Endothelial cell (in vitro differentiated cells): ENCODE measurements around the gene IL4. TPM values are rescaled to one million over a fixed set of nuclear protein-coding genes. Genes with fewer than 3 reads are reported as not detected.

Experiments
- DNase-seq: peaks from one replicate; pipeline ENCODE4 v3.0.0; 2021; ENCODE audit warnings: low spot score
- H3K27ac Mint-ChIP-seq: one replicate; pipeline ENCODE4 v1.8.0; 2021; ENCODE audit warnings: mixed read lengths, inconsistent platforms; ENCODE audit not compliant: unreplicated experiment
- H3K27me3 Mint-ChIP-seq: one replicate; pipeline ENCODE4 v1.8.0; 2021; ENCODE audit warnings: mild to moderate bottlenecking, moderate library complexity, mixed read lengths, inconsistent platforms; ENCODE audit not compliant: unreplicated experiment
- H3K36me3 Mint-ChIP-seq: one replicate; pipeline ENCODE4 v1.8.0; 2021; ENCODE audit warnings: mild to moderate bottlenecking, low read depth, mixed read lengths, inconsistent platforms; ENCODE audit not compliant: unreplicated experiment
- H3K4me1 Mint-ChIP-seq: one replicate; pipeline ENCODE4 v1.8.0; 2021; ENCODE audit warnings: mild to moderate bottlenecking, mixed read lengths, inconsistent platforms; ENCODE audit not compliant: unreplicated experiment
- H3K4me3 Mint-ChIP-seq: one replicate; pipeline ENCODE4 v1.8.0; 2021; ENCODE audit warnings: mild to moderate bottlenecking, mixed read lengths, inconsistent platforms; ENCODE audit not compliant: unreplicated experiment
- H3K9me3 Mint-ChIP-seq: one replicate; pipeline ENCODE4 v1.8.0; 2021; ENCODE audit warnings: mixed read lengths, inconsistent platforms; ENCODE audit not compliant: unreplicated experiment
- total RNA-seq: library from RNA; stranded (reverse); fragmentation: NEBNext Ultra II Directional; extraction: Animal tissue kit (Norgen Biotek cat#: 25700); gene quantifications from one replicate; pipeline ENCODE4 v1.2.1, GENCODE V29; 2021; ENCODE audit not compliant: unreplicated experiment
- TF ChIP-seq, protein P1 (sequence below): fragments of 200-600 bp; sonication (generic); IDR thresholded peaks from one replicate; pipeline ENCODE4 v1.5.0; 2021; ENCODE audit warnings: antibody characterized with exemption; ENCODE audit not compliant: unreplicated experiment

The IL4 gene
- total RNA-seq, 1 donor from 2014 or later = not detected

DNA sequence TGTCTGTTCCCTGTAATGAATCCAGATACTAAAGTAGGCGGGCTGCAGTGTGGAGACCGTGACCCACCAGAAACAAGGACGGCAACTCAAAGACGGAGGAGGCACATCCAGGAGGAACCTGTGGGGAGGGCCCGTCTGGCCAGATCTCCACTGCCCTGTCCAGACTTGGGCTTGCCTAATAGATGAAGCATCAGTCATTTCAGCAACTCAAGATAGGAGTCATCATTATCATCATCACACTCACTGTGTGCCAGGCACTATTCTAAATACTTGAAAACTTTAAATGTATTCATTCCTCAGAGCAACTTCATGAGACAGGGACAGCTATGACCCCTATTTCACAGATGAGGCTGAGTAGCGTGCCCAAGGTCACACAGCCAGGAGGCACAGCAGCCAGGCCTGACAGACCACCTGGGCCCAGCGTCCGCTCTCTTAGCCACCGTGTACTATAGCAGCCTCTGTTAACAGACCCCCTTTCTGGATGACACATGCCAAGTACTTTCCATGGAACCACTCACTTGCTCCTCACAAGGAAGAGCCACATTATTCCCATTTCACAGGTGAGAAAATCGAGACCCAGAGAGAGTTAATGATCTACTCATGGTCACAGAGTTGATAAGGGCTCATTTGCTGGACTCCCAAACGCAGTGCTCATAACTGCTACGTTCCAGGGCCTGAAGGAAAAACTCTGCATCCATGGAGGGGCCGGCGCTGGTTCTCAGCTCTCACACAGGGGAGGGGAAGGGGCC lies 4.9 kb upstream of the IL4 start:
- Mint-ChIP-seq H3K4me1 (no peaks in the 10 kb centered on the region), H3K27ac (no peak overlapping the region), H3K9me3 (no peaks in the 10 kb centered on the region), H3K27me3 (peaks cover 3% of the 10 kb centered on the region), H3K36me3 (no peaks in the 10 kb centered on the region), H3K4me3 (no peak overlapping the region)
- no peak for DNase-seq
- TF ChIP-seq, protein P1, sequence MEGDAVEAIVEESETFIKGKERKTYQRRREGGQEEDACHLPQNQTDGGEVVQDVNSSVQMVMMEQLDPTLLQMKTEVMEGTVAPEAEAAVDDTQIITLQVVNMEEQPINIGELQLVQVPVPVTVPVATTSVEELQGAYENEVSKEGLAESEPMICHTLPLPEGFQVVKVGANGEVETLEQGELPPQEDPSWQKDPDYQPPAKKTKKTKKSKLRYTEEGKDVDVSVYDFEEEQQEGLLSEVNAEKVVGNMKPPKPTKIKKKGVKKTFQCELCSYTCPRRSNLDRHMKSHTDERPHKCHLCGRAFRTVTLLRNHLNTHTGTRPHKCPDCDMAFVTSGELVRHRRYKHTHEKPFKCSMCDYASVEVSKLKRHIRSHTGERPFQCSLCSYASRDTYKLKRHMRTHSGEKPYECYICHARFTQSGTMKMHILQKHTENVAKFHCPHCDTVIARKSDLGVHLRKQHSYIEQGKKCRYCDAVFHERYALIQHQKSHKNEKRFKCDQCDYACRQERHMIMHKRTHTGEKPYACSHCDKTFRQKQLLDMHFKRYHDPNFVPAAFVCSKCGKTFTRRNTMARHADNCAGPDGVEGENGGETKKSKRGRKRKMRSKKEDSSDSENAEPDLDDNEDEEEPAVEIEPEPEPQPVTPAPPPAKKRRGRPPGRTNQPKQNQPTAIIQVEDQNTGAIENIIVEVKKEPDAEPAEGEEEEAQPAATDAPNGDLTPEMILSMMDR = no peak

DNA sequence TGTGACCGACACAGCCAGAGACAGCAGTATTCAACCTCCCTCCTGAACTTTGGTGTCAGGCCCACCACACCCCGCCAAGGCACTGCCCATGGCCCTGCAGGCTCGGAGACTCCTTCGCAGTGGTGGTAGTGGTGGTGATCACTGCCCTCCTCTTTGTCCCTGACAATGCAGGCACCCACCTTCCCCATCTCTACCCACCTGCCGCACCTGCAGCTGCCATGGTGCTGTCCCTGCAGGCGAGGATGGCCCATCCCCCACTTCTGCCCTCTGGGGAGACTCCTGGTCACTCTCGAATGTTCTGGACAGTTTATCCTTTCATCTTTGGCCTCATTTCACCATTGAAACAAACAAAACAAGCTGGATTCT lies 4.4 kb upstream of the IL4 start:
- TF ChIP-seq, protein P1 = no peak
- DNase-seq = no peak
- no peak overlapping the region for H3K4me3 Mint-ChIP-seq
- no peaks in the 10 kb centered on the region for H3K4me1 Mint-ChIP-seq
- no peaks in the 10 kb centered on the region for H3K36me3 Mint-ChIP-seq
- H3K27me3 Mint-ChIP-seq = peaks cover 3% of the 10 kb centered on the region
- no peaks in the 10 kb centered on the region for H3K9me3 Mint-ChIP-seq
- H3K27ac Mint-ChIP-seq = no peak overlapping the region

DNA sequence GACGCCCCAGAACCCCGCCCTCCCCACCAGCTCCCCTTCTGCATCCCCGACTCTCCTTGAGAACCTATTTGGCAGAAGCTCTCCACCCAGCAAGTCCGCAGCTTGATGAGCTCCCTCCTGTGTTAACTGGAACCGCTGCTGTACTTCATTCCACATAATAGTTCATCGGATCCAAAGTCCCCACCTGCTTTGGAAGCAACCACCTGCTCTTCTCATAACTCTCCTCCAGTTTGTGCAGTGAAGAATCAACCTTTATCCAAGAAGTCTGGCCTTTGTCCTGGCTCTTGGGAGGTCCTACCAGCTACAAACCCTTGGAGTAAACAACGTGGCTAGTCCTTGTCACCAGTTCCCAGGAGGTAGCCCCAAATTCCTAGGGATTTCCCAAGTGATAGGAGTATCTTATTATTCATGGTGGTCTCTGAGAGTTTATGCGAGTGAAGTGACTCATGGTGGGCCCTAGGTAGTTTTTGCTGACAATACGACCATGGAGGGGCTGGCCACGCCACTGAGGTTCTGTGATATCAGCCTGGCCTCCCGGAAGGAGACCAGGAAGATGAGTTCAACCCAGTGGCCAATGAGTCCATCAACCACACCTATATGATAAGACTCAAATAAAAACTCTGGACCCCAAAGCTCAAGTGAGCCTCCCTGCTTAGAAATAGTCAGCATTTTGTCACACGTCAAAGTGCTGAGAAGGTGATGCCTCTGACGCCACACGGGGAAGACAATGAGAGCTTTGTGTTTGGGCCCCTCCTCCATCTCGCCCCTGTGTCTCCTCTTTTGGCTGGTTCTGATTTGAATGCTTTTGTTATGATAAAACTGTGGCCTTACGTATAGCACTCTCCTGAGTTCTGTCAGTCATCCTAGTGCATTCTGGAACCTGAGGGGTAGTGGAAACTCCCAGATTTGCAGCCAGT lies 3.6 kb upstream of the IL4 start:
- no peak for DNase-seq
- H3K27me3 Mint-ChIP-seq = peaks cover 3% of the 10 kb centered on the region
- H3K4me1 Mint-ChIP-seq = no peaks in the 10 kb centered on the region
- no peaks in the 10 kb centered on the region for H3K36me3 Mint-ChIP-seq
- TF ChIP-seq, protein P1 = no peak
- no peak overlapping the region for H3K27ac Mint-ChIP-seq
- no peak overlapping the region for H3K4me3 Mint-ChIP-seq
- H3K9me3 Mint-ChIP-seq = no peaks in the 10 kb centered on the region

DNA sequence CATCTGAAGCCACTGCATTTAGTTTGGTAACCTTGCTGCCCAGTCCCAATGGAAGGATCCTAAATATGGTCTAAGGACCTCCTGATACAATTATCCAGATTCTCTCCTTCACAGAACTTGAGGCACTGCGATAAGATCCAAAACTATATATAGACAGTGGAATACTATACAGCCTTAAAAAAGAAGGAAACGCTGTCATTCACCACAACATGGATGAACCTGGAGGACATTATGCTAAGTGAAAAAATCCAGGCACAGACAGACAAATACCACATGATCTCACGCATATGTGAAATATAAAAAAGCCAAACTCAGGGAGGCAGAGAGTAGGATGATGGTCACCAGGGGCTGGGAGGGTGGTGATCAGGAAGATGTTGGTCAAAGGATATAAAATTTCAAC lies 2.8 kb upstream of the IL4 start:
- no peak for DNase-seq
- Mint-ChIP-seq H3K27me3 (peaks cover 3% of the 10 kb centered on the region), H3K4me1 (no peaks in the 10 kb centered on the region), H3K27ac (no peak overlapping the region), H3K36me3 (no peaks in the 10 kb centered on the region), H3K9me3 (no peaks in the 10 kb centered on the region), H3K4me3 (no peak overlapping the region)
- TF ChIP-seq, protein P1 = no peak

DNA sequence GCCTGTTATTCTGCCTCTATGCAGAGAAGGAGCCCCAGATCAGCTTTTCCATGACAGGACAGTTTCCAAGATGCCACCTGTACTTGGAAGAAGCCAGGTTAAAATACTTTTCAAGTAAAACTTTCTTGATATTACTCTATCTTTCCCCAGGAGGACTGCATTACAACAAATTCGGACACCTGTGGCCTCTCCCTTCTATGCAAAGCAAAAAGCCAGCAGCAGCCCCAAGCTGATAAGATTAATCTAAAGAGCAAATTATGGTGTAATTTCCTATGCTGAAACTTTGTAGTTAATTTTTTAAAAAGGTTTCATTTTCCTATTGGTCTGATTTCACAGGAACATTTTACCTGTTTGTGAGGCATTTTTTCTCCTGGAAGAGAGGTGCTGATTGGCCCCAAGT lies 301 bp upstream of the IL4 start:
- Mint-ChIP-seq H3K4me1 (no peaks in the 10 kb centered on the region), H3K27me3 (peaks cover 2% of the 10 kb centered on the region), H3K27ac (no peak overlapping the region), H3K4me3 (no peak overlapping the region), H3K9me3 (no peaks in the 10 kb centered on the region), H3K36me3 (no peaks in the 10 kb centered on the region)
- TF ChIP-seq, protein P1 = no peak
- DNase-seq = no peak
